CD4-positive, alpha-beta T cell treated with Interleukin-10 for 1 hour (primary cell): ENCODE results near the gene SLC25A51.
A peak's percentile ranks its signal among the peaks of the same experiment; 100 is the strongest.

Source experiments
- DNase-seq: peaks from one replicate; pipeline ENCODE4 v3.0.0-alpha.2; 2020

SLC25A51 gene

GRCh38 chr9:37936965-37937364 lies 33.0 kb upstream of the SLC25A51 start:
- no peak for DNase-seq

DNA sequence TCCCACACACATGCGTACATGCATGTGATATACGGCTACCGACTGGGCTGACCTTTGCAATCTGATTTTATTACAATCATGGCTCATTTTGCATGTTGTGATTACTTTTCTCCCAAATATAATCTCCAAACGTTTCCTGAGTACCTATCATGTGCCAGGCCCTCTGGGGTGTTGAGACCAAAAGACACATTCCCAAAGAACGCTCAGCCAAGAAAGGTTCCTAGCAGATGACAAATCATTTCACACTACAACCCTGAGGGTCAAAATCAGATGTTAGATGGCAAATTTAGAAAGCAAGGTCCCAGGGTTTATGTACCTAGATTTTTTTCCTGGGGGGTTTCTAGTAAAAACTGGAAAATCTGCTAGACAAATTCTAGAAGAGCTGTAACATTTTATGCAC lies 32.4 kb upstream of the SLC25A51 start:
- no peak for DNase-seq

DNA sequence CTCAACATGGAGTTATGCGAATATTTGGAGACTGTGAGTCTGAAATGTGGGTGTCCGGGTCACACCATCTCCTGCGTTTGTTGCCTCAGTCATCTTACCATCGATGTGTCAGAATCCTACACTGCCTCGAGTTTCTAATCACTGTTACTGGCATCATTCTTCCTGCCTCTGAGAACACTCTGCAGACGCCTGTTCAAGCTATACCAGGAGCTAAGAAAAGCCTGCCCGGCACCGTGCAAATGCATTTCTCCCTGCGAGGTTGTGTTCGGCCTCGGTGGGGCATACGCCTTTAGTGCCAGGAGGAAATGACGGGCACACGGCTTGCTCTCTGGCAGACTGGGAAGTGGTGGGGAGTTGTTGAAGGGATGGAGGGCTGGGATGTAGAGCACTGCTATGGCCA lies 31.2 kb upstream of the SLC25A51 start:
- DNase-seq, result no peak

DNA sequence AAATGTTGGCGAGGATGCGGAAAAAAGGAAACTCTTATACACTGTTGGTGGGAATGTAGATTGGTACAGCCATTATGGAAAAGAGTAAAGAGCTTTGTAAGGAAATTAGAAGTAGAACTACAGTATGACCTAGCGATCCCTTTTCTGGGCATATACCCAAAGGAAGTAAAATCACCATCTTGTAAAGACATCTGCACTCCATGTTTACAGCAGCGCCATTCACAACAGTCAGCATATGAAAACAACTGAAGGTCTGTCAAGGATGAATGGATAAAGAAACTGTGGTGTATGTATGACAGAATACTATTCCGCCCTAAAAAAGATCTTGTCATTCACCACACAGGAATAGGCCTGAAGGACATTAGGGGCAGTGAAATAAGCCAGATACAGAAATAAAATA lies 27.7 kb upstream of the SLC25A51 start:
- DNase-seq, result no peak

GRCh38 chr9:37929441-37929895 lies 25.5 kb upstream of the SLC25A51 start:
- no peak for DNase-seq

GRCh38 chr9:37928552-37929430 lies 24.9 kb upstream of the SLC25A51 start:
- DNase-seq, result no peak

- no peak for DNase-seq
Measured at GRCh38 chr9:37927601-37928551, 23.9 kb upstream of the SLC25A51 start.

DNA sequence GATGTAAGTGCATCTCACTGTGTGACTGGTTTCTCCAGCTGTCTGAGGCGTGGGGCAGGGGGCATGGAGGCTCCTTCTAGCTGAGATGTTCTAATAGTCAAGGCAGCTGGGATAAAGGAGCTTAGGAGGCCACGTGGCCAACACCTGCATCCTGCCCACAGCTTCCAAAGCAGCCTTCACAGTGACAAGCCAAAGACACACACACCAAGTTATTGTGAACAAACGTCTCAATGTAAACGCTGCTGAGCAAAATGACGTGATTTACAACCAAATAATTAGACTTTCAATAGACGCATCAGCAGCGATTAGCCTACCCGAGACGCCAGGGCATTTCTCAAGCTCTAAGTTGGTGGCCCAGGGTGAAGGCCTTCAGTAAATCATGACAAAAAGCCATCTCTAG lies 23.2 kb upstream of the SLC25A51 start:
- no peak for DNase-seq

DNA sequence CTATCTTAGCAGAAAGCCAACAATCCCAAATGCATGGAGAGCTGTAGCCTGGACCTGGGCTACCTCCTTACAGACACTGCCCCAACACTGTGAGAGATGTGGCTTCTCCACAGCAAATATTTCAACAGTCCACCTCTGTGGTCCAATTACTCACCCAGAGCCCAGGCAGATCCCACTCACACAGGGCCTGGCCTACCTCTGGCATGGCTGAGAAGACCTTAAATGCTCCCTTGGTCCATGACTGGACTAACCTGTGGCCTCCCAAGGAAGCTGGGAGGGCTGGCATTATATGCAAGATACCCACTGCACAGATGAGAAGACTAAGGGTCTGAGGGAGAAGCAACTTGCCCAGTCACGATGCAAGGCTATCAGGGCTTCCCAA lies 22.8 kb upstream of the SLC25A51 start:
- no peak for DNase-seq

GRCh38 chr9:37925786-37926736 lies 22.1 kb upstream of the SLC25A51 start:
- no peak for DNase-seq

DNA sequence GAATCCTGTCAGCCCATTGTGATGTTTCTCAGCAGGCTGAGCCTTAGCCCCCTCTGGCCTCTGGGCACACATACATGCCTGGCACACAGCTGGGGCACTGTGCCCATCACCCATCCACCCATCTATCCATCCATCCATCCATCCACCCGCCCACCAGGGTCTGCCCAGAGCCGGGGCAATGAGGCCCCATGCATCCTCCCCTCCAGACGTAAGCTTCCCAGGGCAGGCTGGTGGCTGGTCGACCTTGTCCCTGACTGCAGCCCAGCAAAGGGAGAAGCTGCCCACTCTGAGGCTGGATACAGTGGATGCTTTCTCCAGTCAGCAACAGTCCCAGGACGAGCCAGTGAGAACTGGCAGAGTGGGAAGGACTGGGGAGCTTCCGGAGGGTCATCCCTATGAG lies 21.1 kb upstream of the SLC25A51 start:
- DNase-seq, result no peak

GRCh38 chr9:37924538-37924937 lies 20.6 kb upstream of the SLC25A51 start:
- DNase-seq, result no peak

DNA sequence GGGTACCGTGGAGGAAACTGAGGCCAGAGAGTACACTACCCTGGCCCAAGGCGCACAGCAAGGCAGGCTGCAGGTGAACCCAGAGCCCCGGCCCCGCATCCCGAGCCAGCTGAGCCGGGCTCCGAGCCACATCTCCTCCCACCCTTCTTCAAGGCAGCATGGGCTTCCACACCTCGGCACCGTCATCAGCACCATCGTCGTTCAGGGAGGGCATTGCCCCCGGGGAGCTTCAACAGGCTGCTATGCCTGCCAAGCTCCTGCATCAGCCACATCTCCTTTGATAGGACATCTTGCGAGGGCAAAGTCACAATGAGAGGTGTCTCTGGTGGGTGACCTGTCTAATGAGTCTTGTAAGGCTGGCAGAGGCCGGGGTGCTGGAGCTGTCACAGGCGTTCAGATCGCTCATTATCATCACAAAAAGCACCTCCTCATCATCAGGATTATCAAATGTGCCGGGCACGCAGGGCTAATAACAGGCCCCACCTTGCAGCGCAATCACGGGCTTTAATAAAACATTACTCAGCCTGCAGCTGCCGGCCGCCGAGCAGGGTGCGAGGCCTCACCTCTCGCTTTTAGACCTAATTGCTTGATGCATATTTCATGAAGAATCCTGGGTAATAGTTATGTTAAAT lies 20.0 kb upstream of the SLC25A51 start:
- DNase-seq, result no peak

DNA sequence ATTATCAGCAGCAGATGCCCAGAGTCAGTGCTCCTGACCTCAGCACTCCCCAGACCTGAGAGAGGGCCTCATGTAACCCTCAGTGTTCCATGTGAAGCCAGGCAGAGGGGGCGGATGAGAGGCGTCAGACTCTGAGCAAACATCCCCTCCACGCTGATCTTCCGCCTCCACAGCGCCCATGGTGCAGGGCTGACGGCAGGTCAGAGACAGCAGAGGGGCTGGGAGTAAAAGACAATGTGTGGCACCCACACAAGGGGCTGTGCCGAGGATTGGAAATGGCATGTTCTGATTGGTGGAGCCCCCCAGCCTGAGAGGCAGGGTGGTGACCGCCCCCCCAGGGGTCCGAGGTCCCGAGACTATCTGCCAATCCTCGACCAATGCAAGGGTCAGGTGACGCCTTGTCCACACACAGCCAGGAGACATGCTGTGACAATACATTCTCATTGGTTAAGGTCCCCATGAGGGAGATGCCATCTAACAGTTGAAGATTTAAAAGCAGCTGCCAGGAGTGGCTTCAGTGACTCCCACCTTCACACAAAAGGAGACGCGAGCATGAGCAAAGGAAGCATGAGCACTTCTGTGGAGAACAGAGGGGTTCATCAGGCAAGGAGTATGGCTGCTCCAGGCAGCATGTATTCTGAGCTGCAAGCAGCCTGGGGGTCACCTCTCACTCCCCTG lies 19.3 kb upstream of the SLC25A51 start:
- DNase-seq, result no peak

- DNase-seq, result no peak
Measured at GRCh38 chr9:37922363-37923117, 18.6 kb upstream of the SLC25A51 start.

- DNase-seq, result no peak
Measured at GRCh38 chr9:37921546-37922300, 17.8 kb upstream of the SLC25A51 start.

DNA sequence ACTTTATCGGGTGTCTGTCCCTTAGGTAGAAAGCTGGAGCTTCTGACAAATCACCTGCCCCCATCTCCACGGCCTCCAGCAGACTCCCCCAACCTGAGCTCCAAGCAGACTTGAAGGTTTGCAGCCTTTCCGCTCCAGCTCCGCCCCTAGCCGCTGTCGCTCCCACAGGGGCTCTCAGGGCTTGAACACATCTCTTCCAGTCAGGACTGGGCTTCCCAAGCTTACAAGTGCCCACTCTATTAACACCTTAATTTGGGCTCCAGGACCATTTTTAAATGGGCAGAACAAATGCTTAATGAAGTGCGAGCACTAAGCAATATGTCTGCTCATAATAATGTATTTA lies 17.2 kb upstream of the SLC25A51 start:
- no peak for DNase-seq

DNA sequence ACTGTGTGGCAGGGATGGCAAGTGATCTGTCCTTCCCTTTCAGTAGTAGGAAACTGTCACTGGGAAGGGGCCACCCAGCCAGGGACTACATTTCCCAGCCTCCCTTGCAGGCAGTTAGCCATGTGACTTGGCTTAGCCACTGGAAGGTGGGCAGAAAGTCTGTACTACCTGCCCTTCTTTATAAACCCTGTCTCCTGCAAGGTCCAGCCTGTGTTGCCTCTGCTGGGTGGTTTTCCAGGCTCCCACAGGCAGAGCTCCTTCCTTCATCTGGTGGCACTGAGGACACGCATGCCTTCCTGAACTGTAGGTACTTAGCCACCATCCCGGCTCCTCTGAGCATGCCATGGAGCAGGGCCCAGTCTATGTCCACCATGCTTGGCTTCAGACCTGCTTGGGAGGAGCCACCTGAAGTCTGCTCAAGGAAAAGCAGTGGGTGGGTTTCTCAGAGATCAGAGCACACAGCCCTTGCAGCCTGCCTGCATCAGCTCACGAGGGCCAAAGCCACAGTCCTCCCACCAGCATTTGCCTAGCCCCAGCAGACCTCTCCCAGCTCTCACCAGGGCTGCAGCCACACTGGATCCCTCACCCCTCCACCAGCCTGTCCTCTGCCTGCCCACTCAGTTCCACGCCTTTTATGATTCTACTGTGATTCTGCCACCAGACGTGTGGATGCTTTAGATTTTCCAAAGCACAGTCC lies 16.7 kb upstream of the SLC25A51 start:
- DNase-seq, result peak; percentile 21

GRCh38 chr9:37919956-37920335 lies 16.0 kb upstream of the SLC25A51 start:
- DNase-seq, result no peak
